Measurements from ENCODE around the gene MARCHF10. TPM values are rescaled to one million over a fixed set of nuclear protein-coding genes. Genes with fewer than 3 reads are reported as not detected.

Gene MARCHF10
- total and polyA plus RNA-seq, 2 donors = 0.14 to 1.1 TPM

DNA sequence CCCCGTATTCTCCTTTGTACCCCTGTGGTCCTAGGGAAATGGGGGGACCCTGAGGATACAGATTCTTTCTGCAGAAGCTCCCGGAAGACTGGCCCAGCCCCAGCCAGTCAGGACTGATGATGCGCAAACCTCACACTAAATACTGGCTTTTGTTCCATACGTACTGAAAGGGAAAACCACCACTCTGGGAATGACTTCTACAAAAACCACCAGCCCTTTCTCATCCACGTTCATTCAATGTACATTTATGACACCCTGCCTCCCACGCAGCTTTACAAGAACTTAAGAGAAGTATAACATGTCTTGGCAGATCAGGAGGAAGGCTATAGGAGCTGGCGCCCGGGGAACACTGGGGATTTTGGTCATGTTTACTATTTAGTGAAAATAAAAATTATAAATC, 70.6 kb downstream of the MARCHF10 start:
- Histone ChIP-seq H3K27ac (ENCODE audit: low read depth in 1 of 2, low read length in 1 of 2) (no peak overlapping the region), H3K36me3 (ENCODE audit: control insufficient read depth in 2 of 2, insufficient read depth in 2 of 2, low read length in 1 of 2) (no peaks in the 10 kb centered on the region), H3K27me3 (ENCODE audit: control insufficient read depth in 2 of 2, insufficient read depth in 1 of 2, low read length in 1 of 2) (no peaks in the 10 kb centered on the region), H3K4me3 (ENCODE audit: low read length in 2 of 2) (no peak overlapping the region), H3K9me3 (ENCODE audit: control insufficient read depth in 2 of 2, insufficient read depth in 1 of 2, low read length in 1 of 2) (no peaks in the 10 kb centered on the region), H3K4me1 (ENCODE audit: control insufficient read depth in 2 of 2, insufficient read depth in 2 of 2, low read length in 2 of 2) (no peaks in the 10 kb centered on the region)
- 92% methylated on average over 8 of the region's 8 CpGs for WGBS
- no peak for DNase-seq (ENCODE audit: low read depth in 6 of 9, low spot score in 9 of 9)

DNA sequence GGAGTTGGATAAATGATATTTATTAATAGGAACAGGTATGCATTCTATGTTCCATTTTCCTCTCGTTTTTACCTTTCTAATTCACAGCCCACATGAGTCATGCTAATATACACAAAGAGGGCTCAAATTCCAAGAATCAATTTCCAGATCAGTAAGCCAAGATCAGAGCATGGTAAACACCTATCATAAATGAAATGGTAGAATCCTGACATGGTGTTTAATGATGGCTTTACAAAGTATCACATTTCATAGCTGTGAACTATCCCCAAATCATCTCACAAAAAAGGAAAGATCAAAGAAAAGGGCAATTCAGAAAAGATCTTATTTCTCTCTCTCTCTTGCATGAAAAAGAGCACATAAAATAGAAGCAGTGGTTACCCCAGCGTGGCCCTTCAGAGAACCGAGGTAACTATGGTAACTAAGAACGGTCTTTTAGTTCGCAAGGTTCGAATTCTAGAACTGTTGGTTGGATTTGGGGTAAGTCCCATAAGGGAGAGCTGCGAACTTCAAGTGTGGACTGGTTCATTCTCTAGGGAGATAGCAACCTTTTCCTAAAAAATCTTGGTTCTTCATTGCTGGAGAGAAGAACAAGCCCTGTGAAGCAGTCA, 73.0 kb downstream of the MARCHF10 start:
- H3K27ac ChIP-seq (ENCODE audit: low read depth in 1 of 2, low read length in 1 of 2) = no peak overlapping the region

DNA sequence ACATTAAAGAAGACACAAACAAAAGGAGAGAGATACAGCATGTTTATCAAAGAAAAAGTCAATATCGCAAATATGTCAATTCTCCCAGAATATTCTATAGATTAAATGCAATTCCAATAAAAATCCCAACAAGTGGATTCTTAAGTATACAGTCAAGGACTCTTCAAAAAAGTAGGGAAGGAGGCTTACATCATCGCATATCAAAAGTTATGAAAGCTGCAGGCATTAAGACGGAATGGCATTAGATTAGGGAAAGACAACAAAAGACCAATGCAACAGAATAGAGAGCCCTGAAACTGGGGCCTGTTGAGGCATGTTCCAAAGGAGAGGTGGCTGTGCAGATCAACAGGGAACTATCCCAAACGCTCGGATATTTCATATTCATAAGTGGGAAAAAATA, 76.0 kb downstream of the MARCHF10 start:
- WGBS = 95% methylated on average over 5 of the region's 5 CpGs
- no peaks in the 10 kb centered on the region for H3K36me3 ChIP-seq (ENCODE audit: control insufficient read depth in 2 of 2, insufficient read depth in 2 of 2, low read length in 1 of 2)
- no peak overlapping the region for H3K4me3 ChIP-seq (ENCODE audit: low read length in 2 of 2)
- H3K9me3 ChIP-seq (ENCODE audit: control insufficient read depth in 2 of 2, insufficient read depth in 1 of 2, low read length in 1 of 2) = no peaks in the 10 kb centered on the region
- H3K4me1 ChIP-seq (ENCODE audit: control insufficient read depth in 2 of 2, insufficient read depth in 2 of 2, low read length in 2 of 2) = no peaks in the 10 kb centered on the region
- H3K27me3 ChIP-seq (ENCODE audit: control insufficient read depth in 2 of 2, insufficient read depth in 1 of 2, low read length in 1 of 2) = peaks cover 0 to 2% of the 10 kb centered on the region in 2 donors
- no peak overlapping the region for H3K27ac ChIP-seq (ENCODE audit: low read depth in 1 of 2, low read length in 1 of 2)
- no peak for DNase-seq (ENCODE audit: low read depth in 6 of 9, low spot score in 9 of 9)

More for the DNA sequence above, 73.0 kb downstream of the MARCHF10 start:
- no peaks in the 10 kb centered on the region for H3K36me3 ChIP-seq (ENCODE audit: control insufficient read depth in 2 of 2, insufficient read depth in 2 of 2, low read length in 1 of 2)
- H3K4me3 ChIP-seq (ENCODE audit: low read length in 2 of 2) = no peak overlapping the region
- WGBS = 92% methylated on average over 7 of the region's 7 CpGs
- H3K4me1 ChIP-seq (ENCODE audit: control insufficient read depth in 2 of 2, insufficient read depth in 2 of 2, low read length in 2 of 2) = no peaks in the 10 kb centered on the region
- DNase-seq (ENCODE audit: low read depth in 6 of 9, low spot score in 9 of 9) = no peak
- H3K27me3 ChIP-seq (ENCODE audit: control insufficient read depth in 2 of 2, insufficient read depth in 1 of 2, low read length in 1 of 2) = no peaks in the 10 kb centered on the region
- no peaks in the 10 kb centered on the region for H3K9me3 ChIP-seq (ENCODE audit: control insufficient read depth in 2 of 2, insufficient read depth in 1 of 2, low read length in 1 of 2)

DNA sequence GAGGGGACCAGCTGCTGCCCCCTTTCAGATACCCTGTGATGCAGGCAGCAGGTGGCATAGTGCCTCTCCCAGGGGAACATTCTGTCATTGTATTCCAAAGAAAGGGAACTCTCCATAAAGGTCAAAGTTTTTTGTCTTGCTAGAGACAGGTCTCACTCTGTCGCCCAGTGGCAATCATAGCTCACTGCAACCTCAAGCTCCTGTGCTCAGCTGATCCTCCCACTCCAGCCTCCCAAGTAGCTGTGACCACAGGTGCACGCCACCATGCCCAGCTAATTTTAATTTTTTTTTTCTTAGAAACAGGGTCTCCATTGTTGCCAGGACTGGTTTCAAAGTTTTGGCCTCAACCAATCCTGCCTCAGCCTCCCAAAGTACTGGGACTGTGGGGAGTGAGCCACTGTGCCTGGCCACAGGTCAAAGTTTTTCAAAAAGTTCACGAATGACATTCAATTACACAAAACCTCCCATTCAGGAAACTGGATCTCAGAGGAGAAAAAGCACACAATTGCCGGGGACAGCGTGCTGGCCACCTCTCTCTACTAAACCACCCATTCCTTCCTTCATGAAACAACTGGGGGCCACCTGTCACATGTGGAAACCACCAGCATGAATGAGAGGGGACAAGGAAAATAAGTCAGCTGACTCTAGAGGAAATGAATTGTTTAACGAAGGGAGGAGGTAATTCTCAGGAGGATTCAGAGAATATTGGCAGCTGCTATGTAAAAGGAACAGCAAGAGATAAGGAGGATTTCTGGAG, 80.0 kb downstream of the MARCHF10 start:
- Histone ChIP-seq H3K36me3 (ENCODE audit: control insufficient read depth in 2 of 2, insufficient read depth in 2 of 2, low read length in 1 of 2) (no peaks in the 10 kb centered on the region), H3K27ac (ENCODE audit: low read depth in 1 of 2, low read length in 1 of 2) (no peak overlapping the region), H3K9me3 (ENCODE audit: control insufficient read depth in 2 of 2, insufficient read depth in 1 of 2, low read length in 1 of 2) (no peaks in the 10 kb centered on the region), H3K4me3 (ENCODE audit: low read length in 2 of 2) (no peak overlapping the region), H3K4me1 (ENCODE audit: control insufficient read depth in 2 of 2, insufficient read depth in 2 of 2, low read length in 2 of 2) (peaks cover 12 to 21% of the 10 kb centered on the region in 2 donors), H3K27me3 (ENCODE audit: control insufficient read depth in 2 of 2, insufficient read depth in 1 of 2, low read length in 1 of 2) (peaks cover 0 to 2% of the 10 kb centered on the region in 2 donors)
- 56% methylated on average over 6 of the region's 6 CpGs for WGBS
- no peak for DNase-seq (ENCODE audit: low read depth in 6 of 9, low spot score in 9 of 9)

DNA sequence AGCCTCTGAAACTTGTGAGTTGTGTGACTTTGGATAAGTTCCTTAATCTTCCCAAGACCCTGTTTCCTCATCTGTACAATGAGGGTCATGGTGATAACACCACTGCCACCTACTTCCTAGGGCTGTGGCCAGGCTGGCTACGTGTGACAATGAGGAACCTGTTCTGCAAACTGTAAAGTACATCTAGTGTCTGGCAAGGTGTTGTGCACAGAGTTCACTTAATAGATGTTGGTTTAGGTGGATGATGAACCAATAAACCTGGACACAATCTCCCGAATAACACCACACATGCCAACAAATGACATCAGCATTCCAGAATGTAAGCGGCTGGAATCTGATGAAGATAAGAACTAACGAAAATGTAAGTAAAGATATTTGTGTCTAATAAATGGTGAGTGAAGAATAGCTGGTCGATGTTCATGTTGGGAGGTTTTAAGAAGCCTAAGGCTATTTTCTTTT, 82.3 kb downstream of the MARCHF10 start:
- Histone ChIP-seq H3K27me3 (ENCODE audit: control insufficient read depth in 2 of 2, insufficient read depth in 1 of 2, low read length in 1 of 2) (peaks cover 0 to 2% of the 10 kb centered on the region in 2 donors), H3K4me1 (ENCODE audit: control insufficient read depth in 2 of 2, insufficient read depth in 2 of 2, low read length in 2 of 2) (peaks cover 12 to 21% of the 10 kb centered on the region in 2 donors), H3K9me3 (ENCODE audit: control insufficient read depth in 2 of 2, insufficient read depth in 1 of 2, low read length in 1 of 2) (no peaks in the 10 kb centered on the region), H3K4me3 (ENCODE audit: low read length in 2 of 2) (no peak overlapping the region), H3K27ac (ENCODE audit: low read depth in 1 of 2, low read length in 1 of 2) (no peak overlapping the region), H3K36me3 (ENCODE audit: control insufficient read depth in 2 of 2, insufficient read depth in 2 of 2, low read length in 1 of 2) (no peaks in the 10 kb centered on the region)
- 90% methylated on average over 5 of the region's 5 CpGs for WGBS
- no peak for DNase-seq (ENCODE audit: low read depth in 6 of 9, low spot score in 9 of 9)

DNA sequence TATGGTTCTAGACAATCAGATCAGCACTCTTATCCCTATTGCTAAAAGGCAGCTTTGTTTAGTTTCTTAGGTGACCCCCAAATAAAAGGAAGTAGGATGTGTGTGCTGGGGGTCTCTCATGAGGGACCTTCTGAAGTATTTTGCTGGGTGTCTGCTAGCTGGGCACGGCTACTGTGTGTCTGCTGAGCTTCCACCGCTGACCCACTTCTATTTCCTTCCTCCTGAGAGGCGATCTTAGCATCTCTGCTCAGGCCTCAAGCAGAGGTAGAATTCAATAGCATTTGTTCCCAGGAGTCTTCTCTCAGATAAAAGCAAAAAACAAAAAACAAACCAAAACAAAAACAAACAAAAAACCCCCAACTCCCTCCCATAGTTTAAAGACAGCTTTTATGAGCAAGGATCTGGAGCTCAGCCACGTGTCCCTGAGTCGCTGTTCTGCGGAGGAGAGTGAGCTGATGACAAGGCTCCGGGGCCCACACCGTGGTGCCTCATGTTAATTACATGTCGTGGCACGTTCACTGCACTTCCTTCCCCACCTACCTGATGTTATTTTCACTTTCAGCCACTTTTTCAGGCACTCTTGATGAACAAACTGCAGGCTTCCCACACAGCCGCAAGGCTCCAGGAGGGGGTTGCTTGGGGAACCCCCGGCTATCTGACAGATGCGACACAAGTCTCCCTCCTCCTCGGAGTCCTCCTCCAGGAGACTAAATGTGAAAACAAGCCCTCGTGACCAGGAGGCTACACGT, 83.5 kb downstream of the MARCHF10 start:
- DNase-seq (ENCODE audit: low read depth in 6 of 9, low spot score in 9 of 9) = peak; percentile 28 to 79 (median 52)
- WGBS = 14% methylated on average over 16 of the region's 16 CpGs

DNA sequence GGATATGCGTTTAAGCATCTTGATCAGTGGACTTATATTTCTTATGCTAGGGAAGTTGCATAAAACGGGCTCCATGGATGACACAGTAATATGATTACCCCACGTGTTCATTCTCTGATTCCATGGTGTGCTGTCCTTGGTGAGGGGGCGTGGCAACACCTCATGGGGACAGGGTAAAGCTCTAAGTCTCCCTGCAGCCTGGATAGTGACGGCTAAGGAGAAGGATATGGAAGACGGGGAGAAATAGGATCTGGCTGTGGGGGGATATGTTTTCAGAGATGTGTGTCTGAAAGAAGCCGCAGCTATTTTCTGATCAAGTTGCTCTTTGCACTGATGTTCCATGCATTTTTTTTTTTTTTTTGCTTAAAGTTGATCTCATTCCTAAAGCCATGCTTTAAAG, 84.3 kb downstream of the MARCHF10 start:
- no peak for DNase-seq (ENCODE audit: low read depth in 6 of 9, low spot score in 9 of 9)
- Histone ChIP-seq H3K4me3 (ENCODE audit: low read length in 2 of 2) (no peak overlapping the region), H3K27ac (ENCODE audit: low read depth in 1 of 2, low read length in 1 of 2) (no peak overlapping the region), H3K9me3 (ENCODE audit: control insufficient read depth in 2 of 2, insufficient read depth in 1 of 2, low read length in 1 of 2) (no peaks in the 10 kb centered on the region), H3K4me1 (ENCODE audit: control insufficient read depth in 2 of 2, insufficient read depth in 2 of 2, low read length in 2 of 2) (peaks cover 12 to 21% of the 10 kb centered on the region in 2 donors), H3K27me3 (ENCODE audit: control insufficient read depth in 2 of 2, insufficient read depth in 1 of 2, low read length in 1 of 2) (peaks cover 0 to 2% of the 10 kb centered on the region in 2 donors), H3K36me3 (ENCODE audit: control insufficient read depth in 2 of 2, insufficient read depth in 2 of 2, low read length in 1 of 2) (no peaks in the 10 kb centered on the region)
- 95% methylated on average over 7 of the region's 7 CpGs for WGBS

More for the DNA sequence above, 83.5 kb downstream of the MARCHF10 start:
- Histone ChIP-seq H3K27ac (ENCODE audit: low read depth in 1 of 2, low read length in 1 of 2) (peak overlapping the region; percentile 33 to 79), H3K27me3 (ENCODE audit: control insufficient read depth in 2 of 2, insufficient read depth in 1 of 2, low read length in 1 of 2) (peaks cover 0 to 2% of the 10 kb centered on the region in 2 donors), H3K4me3 (ENCODE audit: low read length in 2 of 2) (peak overlapping the region in 1 of 2 donors; percentile 23), H3K4me1 (ENCODE audit: control insufficient read depth in 2 of 2, insufficient read depth in 2 of 2, low read length in 2 of 2) (peaks cover 12 to 21% of the 10 kb centered on the region in 2 donors), H3K9me3 (ENCODE audit: control insufficient read depth in 2 of 2, insufficient read depth in 1 of 2, low read length in 1 of 2) (no peaks in the 10 kb centered on the region), H3K36me3 (ENCODE audit: control insufficient read depth in 2 of 2, insufficient read depth in 2 of 2, low read length in 1 of 2) (no peaks in the 10 kb centered on the region)

DNA sequence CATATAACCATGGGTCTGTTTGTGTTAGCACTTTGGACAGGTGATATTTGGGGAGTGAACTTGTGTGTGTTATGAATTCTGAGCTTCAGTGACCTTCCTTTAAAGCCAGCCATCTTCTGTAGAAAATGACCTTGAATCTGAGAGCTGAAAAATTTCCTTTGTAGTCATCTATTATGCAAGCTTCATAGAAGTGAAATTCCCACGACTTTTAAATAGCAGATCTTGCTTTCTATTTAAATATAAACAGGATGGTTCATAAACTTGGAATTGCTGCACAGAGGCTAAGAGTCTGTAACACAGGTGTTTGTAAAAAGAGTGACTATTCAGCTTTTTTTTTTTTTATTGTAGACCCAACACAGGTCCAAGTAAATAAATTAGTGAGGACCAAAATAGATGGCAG, 85.5 kb downstream of the MARCHF10 start:
- Histone ChIP-seq H3K4me1 (ENCODE audit: control insufficient read depth in 2 of 2, insufficient read depth in 2 of 2, low read length in 2 of 2) (peaks cover 12 to 21% of the 10 kb centered on the region in 2 donors), H3K4me3 (ENCODE audit: low read length in 2 of 2) (no peak overlapping the region), H3K27me3 (ENCODE audit: control insufficient read depth in 2 of 2, insufficient read depth in 1 of 2, low read length in 1 of 2) (no peaks in the 10 kb centered on the region), H3K27ac (ENCODE audit: low read depth in 1 of 2, low read length in 1 of 2) (no peak overlapping the region), H3K9me3 (ENCODE audit: control insufficient read depth in 2 of 2, insufficient read depth in 1 of 2, low read length in 1 of 2) (no peaks in the 10 kb centered on the region), H3K36me3 (ENCODE audit: control insufficient read depth in 2 of 2, insufficient read depth in 2 of 2, low read length in 1 of 2) (no peaks in the 10 kb centered on the region)
- DNase-seq (ENCODE audit: low read depth in 6 of 9, low spot score in 9 of 9) = no peak
- WGBS = 79% methylated on average over 1 of the region's 1 CpG

Data from thymus (tissue), 11 donors.